Mesendoderm (in vitro differentiated cells): ENCODE data around the gene SLC44A5.

Experiments
- DNase-seq: peaks from one replicate; pipeline ENCODE4 v3.0.0; 2013
- H2AK5ac ChIP-seq: 2 replicates; pipeline ENCODE4 v1.6.1; 2013; ENCODE audit warnings: low read length, inconsistent platforms
- H2BK120ac ChIP-seq: 2 replicates; pipeline ENCODE4 v1.6.1; 2013; ENCODE audit warnings: low read depth, mild to moderate bottlenecking, low read length, moderate library complexity, mixed read lengths
- H2BK15ac ChIP-seq: replicated peaks from 2 replicates; pipeline ENCODE4 v1.6.1; 2013; ENCODE audit warnings: low read depth, mild to moderate bottlenecking, moderate library complexity
- H2BK5ac ChIP-seq: 2 replicates; pipeline ENCODE4 v1.6.1; 2013; ENCODE audit warnings: low read length, inconsistent platforms
- H3K18ac ChIP-seq: 2 replicates; pipeline ENCODE4 v1.6.1; 2013; ENCODE audit warnings: mild to moderate bottlenecking, low read length, mixed read lengths
- H3K23ac ChIP-seq: one replicate; pipeline ENCODE4 v1.6.1; 2013; ENCODE audit warnings: low read length
- H3K27ac ChIP-seq: 2 replicates; pipeline ENCODE4 v1.5.1; 2013; ENCODE audit warnings: low read depth, mild to moderate bottlenecking, inconsistent platforms, low read length, moderate library complexity
- H3K27me3 ChIP-seq: 2 replicates; pipeline ENCODE4 v1.6.1; 2013; ENCODE audit warnings: low read length, control low read depth, mild to moderate bottlenecking, inconsistent platforms; ENCODE audit not compliant: insufficient read depth, poor library complexity
- H3K36me3 ChIP-seq: 2 replicates; pipeline ENCODE4 v1.6.1; 2013; ENCODE audit warnings: low read length, inconsistent platforms; ENCODE audit not compliant: control insufficient read depth, insufficient read depth
- H3K4ac ChIP-seq: one replicate; pipeline ENCODE4 v1.6.1; 2013; ENCODE audit warnings: low read depth, mild to moderate bottlenecking, low read length, moderate library complexity
- H3K4me1 ChIP-seq: 2 replicates; pipeline ENCODE4 v1.6.1; 2013; ENCODE audit warnings: low read depth, low read length, inconsistent platforms; ENCODE audit not compliant: control insufficient read depth
- H3K4me2 ChIP-seq: 2 replicates; pipeline ENCODE4 v1.6.1; 2013; ENCODE audit warnings: low read length
- H3K4me3 ChIP-seq: 2 replicates; pipeline ENCODE4 v1.5.1; 2013; ENCODE audit warnings: mild to moderate bottlenecking, low read length
- H3K56ac ChIP-seq: one replicate; pipeline ENCODE4 v1.6.1; 2013; ENCODE audit warnings: low read length
- H3K79me1 ChIP-seq: 2 replicates; pipeline ENCODE4 v1.6.1; 2013; ENCODE audit warnings: low read length, inconsistent platforms
- H3K79me2 ChIP-seq: 2 replicates; pipeline ENCODE4 v1.6.1; 2013; ENCODE audit warnings: mild to moderate bottlenecking, low read length; ENCODE audit not compliant: control insufficient read depth, insufficient read depth
- H3K9ac ChIP-seq: 2 replicates; pipeline ENCODE4 v1.6.1; 2013; ENCODE audit warnings: low read length, inconsistent platforms
- H4K5ac ChIP-seq: one replicate; pipeline ENCODE4 v1.6.1; 2013; ENCODE audit warnings: low read length
- H4K8ac ChIP-seq: one replicate; pipeline ENCODE4 v1.6.1; 2013; ENCODE audit warnings: low read depth, mild to moderate bottlenecking, control low read depth, low read length, moderate library complexity
- WGBS: extraction: QIAGEN DNeasy Blood & Tissue Kit; methylation state at CpG from one replicate; pipeline ENCODE4 v1.1.7; 2013; ENCODE audit warnings: low lambda C conversion rate, missing lambda C conversion rate; ENCODE audit not compliant: insufficient coverage; ENCODE audit errors: extremely low coverage; 5-methylcytosine and 5-hydroxymethylcytosine counted together

SLC44A5 gene

DNA sequence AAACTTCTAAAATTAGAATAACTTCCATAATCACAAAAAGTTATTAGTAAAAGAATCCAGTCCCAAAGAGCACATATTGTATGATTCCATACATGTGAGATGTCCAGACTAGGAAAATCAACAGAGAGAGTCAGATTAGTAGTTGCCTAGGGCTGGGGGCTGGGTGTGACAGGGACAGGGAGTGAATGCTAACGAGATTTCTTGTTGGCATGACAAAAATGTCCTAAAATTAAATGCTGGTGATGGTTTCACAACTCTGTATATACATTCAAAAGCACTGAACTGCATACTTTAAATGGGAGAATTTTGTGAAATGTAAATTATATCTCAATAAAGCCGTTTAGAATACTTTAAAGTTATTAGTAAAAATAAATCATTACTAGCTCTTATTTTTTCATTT lies 92.2 kb downstream of the SLC44A5 start:
- no peak for DNase-seq
- H2AK5ac ChIP-seq: no peak overlapping the region
- H3K27ac ChIP-seq: no peak overlapping the region
- H4K5ac ChIP-seq: no peak overlapping the region
- H3K79me1 ChIP-seq: no peaks in the 10 kb centered on the region
- no peaks in the 10 kb centered on the region for H3K27me3 ChIP-seq
- no peak overlapping the region for H3K4me3 ChIP-seq
- H3K56ac ChIP-seq: no peak overlapping the region
- peaks cover 5% of the 10 kb centered on the region for H3K4me1 ChIP-seq
- no peak overlapping the region for H2BK15ac ChIP-seq
- no peak overlapping the region for H3K4me2 ChIP-seq
- no peak overlapping the region for H2BK120ac ChIP-seq
- H3K18ac ChIP-seq: no peak overlapping the region
- no peak overlapping the region for H3K9ac ChIP-seq
- H4K8ac ChIP-seq: no peak overlapping the region
- H3K23ac ChIP-seq: no peak overlapping the region
- WGBS: no CpG with 5 or more reads among the region's 2 CpGs
- no peaks in the 10 kb centered on the region for H3K79me2 ChIP-seq
- no peak overlapping the region for H3K4ac ChIP-seq
- no peaks in the 10 kb centered on the region for H3K36me3 ChIP-seq
- no peak overlapping the region for H2BK5ac ChIP-seq

DNA sequence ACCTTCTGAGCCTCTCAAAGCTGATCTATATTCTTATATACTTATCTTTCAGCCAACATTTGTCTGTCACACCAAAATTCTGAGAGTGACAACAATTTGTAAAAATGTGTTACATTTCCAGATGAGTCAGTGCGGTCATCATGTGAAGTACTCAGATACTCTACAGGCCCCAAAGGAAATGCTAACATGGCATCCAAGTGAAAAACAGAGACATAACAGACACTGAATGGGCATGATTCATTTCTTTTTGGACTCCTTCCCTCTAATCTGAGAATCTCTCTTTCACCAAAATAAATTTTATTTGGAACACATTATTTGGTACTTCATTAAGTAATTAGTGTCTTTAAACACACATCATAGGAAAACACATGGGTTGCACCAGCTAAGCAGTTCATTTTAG lies 96.6 kb downstream of the SLC44A5 start:
- no peaks in the 10 kb centered on the region for H3K79me1 ChIP-seq

DNA sequence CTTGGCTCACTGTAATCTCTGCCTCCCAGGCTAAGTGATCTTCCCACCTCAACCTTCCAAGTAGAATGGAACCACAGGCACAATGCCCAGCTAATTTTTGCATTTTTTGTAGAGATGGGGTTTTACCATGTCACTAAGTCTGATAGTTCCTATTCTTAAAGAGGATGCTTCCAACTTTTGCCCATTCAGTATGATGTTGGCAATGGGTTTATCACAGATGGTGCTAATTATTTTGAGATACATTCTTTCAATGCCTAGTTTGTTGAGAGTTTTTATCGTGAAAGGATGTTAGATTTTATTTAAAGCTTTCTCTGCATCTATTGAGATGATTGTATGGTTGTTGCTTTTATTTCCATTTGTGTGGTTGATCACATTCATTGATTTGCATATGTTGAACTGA lies 103.9 kb downstream of the SLC44A5 start:
- Histone ChIP-seq H4K8ac (no peak overlapping the region), H3K79me2 (no peaks in the 10 kb centered on the region), H2AK5ac (no peak overlapping the region), H2BK5ac (no peak overlapping the region), H3K79me1 (no peaks in the 10 kb centered on the region), H4K5ac (no peak overlapping the region), H3K4me3 (no peak overlapping the region), H3K9ac (no peak overlapping the region), H3K36me3 (no peaks in the 10 kb centered on the region), H2BK120ac (no peak overlapping the region), H3K4me1 (no peaks in the 10 kb centered on the region), H3K4ac (no peak overlapping the region), H3K56ac (no peak overlapping the region), H3K4me2 (no peak overlapping the region), H2BK15ac (no peak overlapping the region), H3K23ac (no peak overlapping the region), H3K18ac (no peak overlapping the region), H3K27me3 (no peaks in the 10 kb centered on the region), H3K27ac (no peak overlapping the region)
- no CpG with 5 or more reads among the region's 1 CpG for whole genome bisulfite sequencing
- no peak for DNase-seq

More for the DNA sequence above, 96.6 kb downstream of the SLC44A5 start:
- no peak overlapping the region for H2BK15ac ChIP-seq
- H3K36me3 ChIP-seq: no peaks in the 10 kb centered on the region
- H2AK5ac ChIP-seq: no peak overlapping the region
- no peak overlapping the region for H3K27ac ChIP-seq
- H3K79me2 ChIP-seq: no peaks in the 10 kb centered on the region
- no peak overlapping the region for H3K4me3 ChIP-seq
- no peaks in the 10 kb centered on the region for H3K27me3 ChIP-seq
- no peak overlapping the region for H3K4me2 ChIP-seq
- no peak for DNase-seq
- H2BK120ac ChIP-seq: no peak overlapping the region
- H3K4ac ChIP-seq: no peak overlapping the region
- no peak overlapping the region for H3K18ac ChIP-seq
- no peak overlapping the region for H3K9ac ChIP-seq
- H4K8ac ChIP-seq: no peak overlapping the region
- H4K5ac ChIP-seq: no peak overlapping the region
- H2BK5ac ChIP-seq: no peak overlapping the region
- no peak overlapping the region for H3K23ac ChIP-seq
- H3K56ac ChIP-seq: no peak overlapping the region
- H3K4me1 ChIP-seq: no peaks in the 10 kb centered on the region
- WGBS: no CpG with 5 or more reads among the region's 1 CpG

DNA sequence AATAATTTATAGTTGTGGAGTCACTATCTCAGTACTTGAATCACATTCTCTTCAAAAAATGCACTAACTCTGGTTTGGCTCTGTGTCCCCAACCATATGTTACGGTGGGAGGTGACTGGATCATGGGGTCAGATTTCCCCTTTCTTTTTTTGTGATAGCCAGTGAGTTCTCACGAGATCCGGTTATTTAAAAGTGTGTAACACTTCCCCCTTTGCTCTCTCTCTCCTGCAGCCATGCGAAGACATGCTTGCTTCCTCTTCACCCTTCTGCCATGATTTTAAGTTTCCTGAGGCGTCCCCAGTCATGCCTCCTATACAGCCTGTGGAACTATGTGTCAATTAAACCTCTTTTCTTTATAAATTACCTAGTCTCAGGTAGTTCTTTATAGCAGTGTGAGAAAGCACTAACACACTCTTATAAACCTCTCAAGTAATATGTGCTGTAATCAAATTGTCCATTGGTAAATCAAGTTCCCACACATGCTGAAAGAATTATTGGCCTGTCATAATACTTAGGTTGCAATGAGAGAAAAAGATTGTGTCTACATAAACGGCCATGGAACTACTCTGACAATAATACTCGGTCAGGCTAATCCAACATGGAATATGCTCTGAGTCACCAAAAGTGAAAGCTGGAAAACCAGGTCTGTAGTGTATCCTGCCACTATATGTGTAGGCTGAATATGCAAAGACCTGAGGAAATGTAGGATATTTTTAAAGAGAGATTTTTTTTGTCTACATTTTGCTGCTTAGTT lies 107.5 kb downstream of the SLC44A5 start:
- no CpG with 5 or more reads among the region's 7 CpGs for WGBS
- no peak overlapping the region for H2BK120ac ChIP-seq

DNA sequence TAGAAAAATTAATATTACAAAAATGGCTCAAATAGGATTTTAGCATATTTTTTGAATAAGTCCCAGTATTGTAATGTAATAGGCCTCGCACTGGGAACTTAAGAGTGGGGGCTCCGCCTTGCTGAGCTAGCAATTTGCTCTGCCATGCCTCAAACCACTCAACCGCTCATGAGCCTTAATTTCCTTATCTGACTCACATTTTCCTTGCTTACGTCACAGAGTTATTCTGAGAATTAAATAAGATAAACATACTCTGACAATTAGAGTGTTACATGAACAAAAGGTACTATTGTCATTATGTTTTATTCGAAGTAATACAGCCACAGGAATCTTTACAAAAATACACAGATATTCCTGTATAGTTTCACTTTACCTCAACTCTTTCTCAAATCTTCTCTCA lies 108.1 kb downstream of the SLC44A5 start:
- H3K18ac ChIP-seq: no peak overlapping the region
- no peak overlapping the region for H3K4ac ChIP-seq
- H3K4me3 ChIP-seq: no peak overlapping the region
- DNase-seq: no peak
- no peak overlapping the region for H2BK120ac ChIP-seq
- H3K23ac ChIP-seq: no peak overlapping the region
- H3K27me3 ChIP-seq: no peaks in the 10 kb centered on the region
- H3K79me1 ChIP-seq: no peaks in the 10 kb centered on the region
- no peak overlapping the region for H4K8ac ChIP-seq
- no CpG with 5 or more reads among the region's 5 CpGs for WGBS
- no peak overlapping the region for H4K5ac ChIP-seq
- no peak overlapping the region for H2BK5ac ChIP-seq
- no peak overlapping the region for H3K9ac ChIP-seq
- no peaks in the 10 kb centered on the region for H3K79me2 ChIP-seq
- H3K4me1 ChIP-seq: no peaks in the 10 kb centered on the region
- no peak overlapping the region for H2AK5ac ChIP-seq
- H3K4me2 ChIP-seq: no peak overlapping the region
- H3K27ac ChIP-seq: no peak overlapping the region
- H3K56ac ChIP-seq: no peak overlapping the region
- no peak overlapping the region for H2BK15ac ChIP-seq
- no peaks in the 10 kb centered on the region for H3K36me3 ChIP-seq

More for the DNA sequence above, 107.5 kb downstream of the SLC44A5 start:
- no peak overlapping the region for H2BK5ac ChIP-seq
- DNase-seq: no peak
- no peak overlapping the region for H2BK15ac ChIP-seq
- H3K79me1 ChIP-seq: no peaks in the 10 kb centered on the region
- H3K4me1 ChIP-seq: no peaks in the 10 kb centered on the region
- H4K8ac ChIP-seq: no peak overlapping the region
- no peak overlapping the region for H3K23ac ChIP-seq
- no peak overlapping the region for H3K56ac ChIP-seq
- H3K18ac ChIP-seq: no peak overlapping the region
- H3K79me2 ChIP-seq: no peaks in the 10 kb centered on the region
- no peaks in the 10 kb centered on the region for H3K27me3 ChIP-seq
- no peak overlapping the region for H2AK5ac ChIP-seq
- H3K27ac ChIP-seq: no peak overlapping the region
- H3K9ac ChIP-seq: no peak overlapping the region
- no peak overlapping the region for H4K5ac ChIP-seq
- no peak overlapping the region for H3K4me3 ChIP-seq
- H3K4me2 ChIP-seq: no peak overlapping the region
- no peaks in the 10 kb centered on the region for H3K36me3 ChIP-seq
- H3K4ac ChIP-seq: no peak overlapping the region
